Mesendoderm (in vitro differentiated cells): ENCODE measurements around the gene FOSB.
"Not testable (repeated sequence)": the region's sequence is repeated elsewhere in the genome, so short reads cannot be mapped to it uniquely, and the experiment has no call there.

Experiments used
- DNase-seq: peaks from one replicate; pipeline ENCODE4 v3.0.0; 2013
- H2AK5ac ChIP-seq: 2 replicates; pipeline ENCODE4 v1.6.1; 2013; ENCODE audit warnings: low read length, inconsistent platforms
- H2BK120ac ChIP-seq: 2 replicates; pipeline ENCODE4 v1.6.1; 2013; ENCODE audit warnings: low read depth, mild to moderate bottlenecking, low read length, moderate library complexity, mixed read lengths
- H2BK15ac ChIP-seq: replicated peaks from 2 replicates; pipeline ENCODE4 v1.6.1; 2013; ENCODE audit warnings: low read depth, mild to moderate bottlenecking, moderate library complexity
- H2BK5ac ChIP-seq: 2 replicates; pipeline ENCODE4 v1.6.1; 2013; ENCODE audit warnings: low read length, inconsistent platforms
- H3K18ac ChIP-seq: 2 replicates; pipeline ENCODE4 v1.6.1; 2013; ENCODE audit warnings: mild to moderate bottlenecking, low read length, mixed read lengths
- H3K23ac ChIP-seq: one replicate; pipeline ENCODE4 v1.6.1; 2013; ENCODE audit warnings: low read length
- H3K27ac ChIP-seq: 2 replicates; pipeline ENCODE4 v1.5.1; 2013; ENCODE audit warnings: low read depth, mild to moderate bottlenecking, inconsistent platforms, low read length, moderate library complexity
- H3K27me3 ChIP-seq: 2 replicates; pipeline ENCODE4 v1.6.1; 2013; ENCODE audit warnings: low read length, control low read depth, mild to moderate bottlenecking, inconsistent platforms; ENCODE audit not compliant: insufficient read depth, poor library complexity
- H3K36me3 ChIP-seq: 2 replicates; pipeline ENCODE4 v1.6.1; 2013; ENCODE audit warnings: low read length, inconsistent platforms; ENCODE audit not compliant: control insufficient read depth, insufficient read depth
- H3K4ac ChIP-seq: one replicate; pipeline ENCODE4 v1.6.1; 2013; ENCODE audit warnings: low read depth, mild to moderate bottlenecking, low read length, moderate library complexity
- H3K4me1 ChIP-seq: 2 replicates; pipeline ENCODE4 v1.6.1; 2013; ENCODE audit warnings: low read depth, low read length, inconsistent platforms; ENCODE audit not compliant: control insufficient read depth
- H3K4me2 ChIP-seq: 2 replicates; pipeline ENCODE4 v1.6.1; 2013; ENCODE audit warnings: low read length
- H3K4me3 ChIP-seq: 2 replicates; pipeline ENCODE4 v1.5.1; 2013; ENCODE audit warnings: mild to moderate bottlenecking, low read length
- H3K56ac ChIP-seq: one replicate; pipeline ENCODE4 v1.6.1; 2013; ENCODE audit warnings: low read length
- H3K79me1 ChIP-seq: 2 replicates; pipeline ENCODE4 v1.6.1; 2013; ENCODE audit warnings: low read length, inconsistent platforms
- H3K79me2 ChIP-seq: 2 replicates; pipeline ENCODE4 v1.6.1; 2013; ENCODE audit warnings: mild to moderate bottlenecking, low read length; ENCODE audit not compliant: control insufficient read depth, insufficient read depth
- H3K9ac ChIP-seq: 2 replicates; pipeline ENCODE4 v1.6.1; 2013; ENCODE audit warnings: low read length, inconsistent platforms
- H4K5ac ChIP-seq: one replicate; pipeline ENCODE4 v1.6.1; 2013; ENCODE audit warnings: low read length
- H4K8ac ChIP-seq: one replicate; pipeline ENCODE4 v1.6.1; 2013; ENCODE audit warnings: low read depth, mild to moderate bottlenecking, control low read depth, low read length, moderate library complexity
- WGBS: extraction: QIAGEN DNeasy Blood & Tissue Kit; methylation state at CpG from one replicate; pipeline ENCODE4 v1.1.7; 2013; ENCODE audit warnings: low lambda C conversion rate, missing lambda C conversion rate; ENCODE audit not compliant: insufficient coverage; ENCODE audit errors: extremely low coverage; 5-methylcytosine and 5-hydroxymethylcytosine counted together

FOSB gene

DNA sequence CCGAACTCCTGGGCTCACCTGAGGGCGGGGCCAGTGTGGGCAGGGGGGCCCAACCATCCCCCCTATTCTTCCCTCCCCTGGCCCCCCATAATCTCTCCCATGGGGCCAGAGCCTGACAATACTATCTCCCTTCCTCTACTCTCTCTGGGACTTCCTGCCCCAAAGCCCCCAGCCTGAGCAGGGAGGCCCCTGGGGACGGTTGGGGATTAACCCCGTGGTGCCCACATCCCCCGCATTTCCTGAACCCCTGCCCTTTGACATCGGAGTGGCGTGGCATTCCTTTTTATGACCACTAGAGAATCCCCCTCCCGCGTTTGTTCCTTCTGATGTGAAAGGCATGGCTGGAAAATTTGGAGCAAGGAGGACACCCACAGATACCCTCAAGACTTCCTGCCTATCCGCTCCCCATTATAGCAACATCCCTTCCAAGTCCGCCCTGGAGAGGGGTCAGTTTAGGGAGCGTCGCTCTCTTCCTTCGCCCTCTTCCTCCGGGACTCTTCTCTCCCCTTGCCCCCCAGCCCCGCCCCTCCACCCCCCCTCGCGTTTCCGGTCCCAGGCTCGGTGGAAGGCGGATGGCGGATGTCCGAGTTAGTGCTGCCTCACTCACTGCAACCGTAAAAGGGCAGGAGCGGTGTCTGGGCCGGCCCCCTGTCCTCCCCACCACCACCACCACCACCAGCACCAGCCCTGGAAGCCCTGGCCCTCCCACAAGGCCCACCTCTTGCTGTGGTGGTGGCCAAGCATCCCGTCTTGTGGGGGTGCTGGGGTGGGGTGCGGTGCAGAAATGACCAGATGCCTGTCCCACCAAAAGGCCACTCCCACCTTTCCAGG, 41.3 kb downstream of the FOSB start:
- H2AK5ac ChIP-seq, result peak overlapping the region; percentile 58
- peak; percentile 90 for DNase-seq
- H3K9ac ChIP-seq, result peak overlapping the region; percentile 93
- peaks cover 2% of the 10 kb centered on the region for H3K4me1 ChIP-seq
- WGBS, result no CpG with 5 or more reads among the region's 28 CpGs
- H3K4me3 ChIP-seq, result peak overlapping the region; percentile 78
- peak overlapping the region; percentile 64 for H3K4ac ChIP-seq
- no peak overlapping the region for H2BK15ac ChIP-seq
- H3K79me1 ChIP-seq, result peaks cover 11% of the 10 kb centered on the region
- peak overlapping the region; percentile 97 for H3K18ac ChIP-seq
- peak overlapping the region; percentile 99 for H3K56ac ChIP-seq
- peaks cover 60% of the 10 kb centered on the region for H3K79me2 ChIP-seq
- H4K8ac ChIP-seq, result no peak overlapping the region
- H3K23ac ChIP-seq, result peak overlapping the region; percentile 97
- H3K36me3 ChIP-seq, result no peaks in the 10 kb centered on the region
- H2BK5ac ChIP-seq, result peak overlapping the region; percentile 94
- peak overlapping the region; percentile 46 for H2BK120ac ChIP-seq
- H3K4me2 ChIP-seq, result peak overlapping the region; percentile 79
- peak overlapping the region; percentile 96 for H3K27ac ChIP-seq
- no peak overlapping the region for H4K5ac ChIP-seq
- no peaks in the 10 kb centered on the region for H3K27me3 ChIP-seq

DNA sequence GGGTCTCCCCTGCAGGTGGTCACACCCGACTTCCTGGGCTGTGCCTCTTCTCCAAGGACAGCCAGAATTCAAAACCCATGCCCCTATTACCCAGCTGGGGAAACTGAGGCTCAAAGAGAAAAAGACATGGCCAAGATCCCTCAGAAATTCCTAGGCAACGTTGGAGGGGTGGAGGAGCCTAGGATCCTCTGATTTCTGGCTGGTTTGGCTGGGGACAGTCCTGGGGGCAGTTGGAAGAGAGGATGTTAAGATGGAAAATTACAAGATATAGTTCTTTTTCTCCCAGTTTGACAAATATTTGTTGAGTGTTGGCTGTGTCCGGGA, 41.9 kb downstream of the FOSB start:
- H3K27ac ChIP-seq, result peak overlapping the region; percentile 6

GRCh38 chr19:45510352-45510751, 42.6 kb downstream of the FOSB start:
- not testable (repeated sequence) for H3K4me2 ChIP-seq, H2BK5ac ChIP-seq, H2AK5ac ChIP-seq, H4K5ac ChIP-seq, H3K4ac ChIP-seq, H3K9ac ChIP-seq, H3K27ac ChIP-seq, H3K4me3 ChIP-seq, H3K18ac ChIP-seq, H3K36me3 ChIP-seq, H3K23ac ChIP-seq, H3K4me1 ChIP-seq, H3K27me3 ChIP-seq, DNase-seq, H3K56ac ChIP-seq, H2BK15ac ChIP-seq, H2BK120ac ChIP-seq, H4K8ac ChIP-seq
- peaks cover 16% of the 10 kb centered on the region for H3K79me1 ChIP-seq
- WGBS, result no CpG with 5 or more reads among the region's 11 CpGs
- H3K79me2 ChIP-seq, result peaks cover 71% of the 10 kb centered on the region

More for the DNA sequence above, 41.9 kb downstream of the FOSB start:
- Histone ChIP-seq H3K4me1 (peaks cover 2% of the 10 kb centered on the region), H2BK15ac (no peak overlapping the region), H4K5ac (no peak overlapping the region), H3K56ac (peak overlapping the region; percentile 83), H3K4ac (no peak overlapping the region), H3K27me3 (no peaks in the 10 kb centered on the region), H3K23ac (no peak overlapping the region), H3K79me1 (peaks cover 11% of the 10 kb centered on the region), H2BK120ac (no peak overlapping the region), H3K9ac (peak overlapping the region; percentile 74), H3K36me3 (no peaks in the 10 kb centered on the region), H2AK5ac (peak overlapping the region; percentile 5), H4K8ac (no peak overlapping the region), H2BK5ac (peak overlapping the region; percentile 66), H3K18ac (peak overlapping the region; percentile 1), H3K4me3 (peak overlapping the region; percentile 22), H3K4me2 (peak overlapping the region; percentile 58), H3K79me2 (peaks cover 66% of the 10 kb centered on the region)
- no peak for DNase-seq
- no CpG with 5 or more reads among the region's 3 CpGs for WGBS

DNA sequence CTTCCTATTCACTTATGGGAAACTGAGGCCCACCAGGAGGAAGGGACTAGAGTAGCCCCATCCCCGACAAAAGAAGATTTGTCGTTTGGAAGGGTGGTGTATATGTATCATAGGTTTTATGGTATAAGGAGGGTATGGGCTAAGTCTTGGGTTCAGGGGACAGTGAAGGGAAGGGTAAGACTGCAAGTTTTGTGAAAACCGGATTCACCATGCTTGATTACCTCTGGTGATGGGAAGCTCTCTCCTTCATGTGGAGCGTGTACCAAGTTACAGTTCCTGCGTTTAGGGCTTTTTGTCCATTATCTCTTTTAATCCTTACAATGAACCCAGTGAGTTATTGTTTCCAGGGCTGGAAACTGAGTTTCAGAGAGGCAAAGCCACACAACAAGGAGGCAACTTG, 43.3 kb downstream of the FOSB start:
- Histone ChIP-seq H3K79me1 (peaks cover 19% of the 10 kb centered on the region), H4K8ac (no peak overlapping the region), H3K9ac (no peak overlapping the region), H2BK15ac (no peak overlapping the region), H3K23ac (no peak overlapping the region), H3K79me2 (peaks cover 77% of the 10 kb centered on the region), H2AK5ac (no peak overlapping the region), H3K18ac (no peak overlapping the region), H2BK5ac (no peak overlapping the region), H3K36me3 (no peaks in the 10 kb centered on the region), H3K4me2 (no peak overlapping the region), H2BK120ac (no peak overlapping the region), H3K4ac (no peak overlapping the region), H3K4me1 (peaks cover 2% of the 10 kb centered on the region), H3K4me3 (no peak overlapping the region), H3K27ac (no peak overlapping the region), H3K27me3 (no peaks in the 10 kb centered on the region), H3K56ac (no peak overlapping the region), H4K5ac (no peak overlapping the region)
- WGBS, result no CpG with 5 or more reads among the region's 5 CpGs
- DNase-seq, result no peak

DNA sequence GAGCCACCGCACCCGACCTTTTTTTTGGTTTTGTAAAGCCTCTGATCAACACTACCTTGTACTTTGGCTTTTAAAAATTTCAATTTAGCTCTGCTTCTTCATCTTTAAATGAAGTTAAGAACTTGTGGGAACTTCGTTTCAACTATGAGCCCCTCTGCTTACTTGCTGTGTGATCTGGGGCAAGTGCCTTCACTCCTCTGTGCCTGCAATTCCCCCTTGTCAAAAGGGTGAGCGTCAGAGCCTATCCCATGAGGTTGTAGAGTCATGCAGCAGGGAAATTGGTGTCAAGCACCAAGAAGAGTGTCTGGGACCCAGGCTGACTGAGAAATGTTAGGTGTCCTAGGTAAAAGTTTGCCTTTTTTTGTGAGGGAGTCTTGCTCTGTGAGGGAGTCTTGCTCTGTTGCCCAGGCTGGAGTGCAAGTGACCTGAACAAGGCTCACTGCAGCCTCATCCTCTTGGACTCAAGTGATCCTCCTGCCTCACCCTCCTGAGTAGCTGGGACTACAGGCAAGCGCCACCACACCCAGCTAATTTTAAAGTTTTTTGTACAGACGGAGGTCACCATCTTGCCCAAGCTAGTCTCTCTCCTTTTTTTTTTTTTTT, 45.2 kb downstream of the FOSB start:
- no peak overlapping the region for H3K56ac ChIP-seq
- H3K9ac ChIP-seq, result no peak overlapping the region
- H4K8ac ChIP-seq, result no peak overlapping the region
- peaks cover 74% of the 10 kb centered on the region for H3K79me2 ChIP-seq
- H3K4me1 ChIP-seq, result peaks cover 2% of the 10 kb centered on the region
- H3K79me1 ChIP-seq, result peaks cover 25% of the 10 kb centered on the region
- no peak overlapping the region for H3K27ac ChIP-seq
- H2BK120ac ChIP-seq, result no peak overlapping the region
- H2AK5ac ChIP-seq, result no peak overlapping the region
- H3K36me3 ChIP-seq, result peaks cover under 1% of the 10 kb centered on the region
- H3K27me3 ChIP-seq, result no peaks in the 10 kb centered on the region
- WGBS, result no CpG with 5 or more reads among the region's 6 CpGs
- no peak for DNase-seq
- no peak overlapping the region for H3K4me2 ChIP-seq
- H3K18ac ChIP-seq, result no peak overlapping the region
- H3K4ac ChIP-seq, result no peak overlapping the region
- no peak overlapping the region for H4K5ac ChIP-seq
- no peak overlapping the region for H2BK5ac ChIP-seq
- no peak overlapping the region for H3K4me3 ChIP-seq
- no peak overlapping the region for H3K23ac ChIP-seq
- H2BK15ac ChIP-seq, result no peak overlapping the region
